Measurements from ENCODE around the gene NEUROD4.
"Not testable (repeated sequence)": the region's sequence is repeated elsewhere in the genome, so short reads cannot be mapped to it uniquely, and the experiment has no call there.

The NEUROD4 gene

GRCh38 chr12:55019784-55020183 lies at the start of gene NEUROD4:
Gene NEUROD4 (plus strand): TSS chr12:55019974. CDS start chr12:55026440, 6,466 bp downstream.
- DNase-seq: no peak

GRCh38 chr12:54970741-54971140 lies 49.0 kb upstream of the NEUROD4 start:
- no peak for DNase-seq

GRCh38 chr12:54973556-54973955 lies 46.2 kb upstream of the NEUROD4 start:
- no peak for DNase-seq

GRCh38 chr12:54974279-54974678 lies 45.5 kb upstream of the NEUROD4 start:
- no peak for DNase-seq

GRCh38 chr12:54975272-54975671 lies 44.5 kb upstream of the NEUROD4 start:
- no peak for DNase-seq

GRCh38 chr12:54975875-54976274 lies 43.9 kb upstream of the NEUROD4 start:
- no peak for DNase-seq

DNA sequence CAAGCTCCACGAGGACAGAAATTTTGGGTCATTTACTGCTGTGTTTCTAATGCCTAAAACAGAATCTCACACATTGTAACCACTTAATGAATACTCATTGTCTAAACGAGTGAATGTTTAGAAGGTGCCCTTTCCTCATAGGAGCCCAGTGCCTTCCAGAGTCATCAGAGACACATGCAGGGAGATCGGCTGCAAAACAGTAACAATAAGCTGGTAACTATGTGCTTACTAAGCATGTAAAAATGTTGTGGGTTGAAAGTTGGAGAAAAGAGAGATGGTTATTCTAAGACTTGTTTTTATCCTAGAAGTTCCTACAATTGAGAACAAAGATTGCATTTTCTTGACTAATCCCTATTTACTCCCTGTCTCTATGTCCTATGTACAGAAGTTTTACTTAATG lies 42.6 kb upstream of the NEUROD4 start:
- no peak for DNase-seq

- DNase-seq: no peak
Measured at GRCh38 chr12:54977857-54978256, 41.9 kb upstream of the NEUROD4 start.

- DNase-seq: no peak
Measured at GRCh38 chr12:54980341-54980740, 39.4 kb upstream of the NEUROD4 start.

DNA sequence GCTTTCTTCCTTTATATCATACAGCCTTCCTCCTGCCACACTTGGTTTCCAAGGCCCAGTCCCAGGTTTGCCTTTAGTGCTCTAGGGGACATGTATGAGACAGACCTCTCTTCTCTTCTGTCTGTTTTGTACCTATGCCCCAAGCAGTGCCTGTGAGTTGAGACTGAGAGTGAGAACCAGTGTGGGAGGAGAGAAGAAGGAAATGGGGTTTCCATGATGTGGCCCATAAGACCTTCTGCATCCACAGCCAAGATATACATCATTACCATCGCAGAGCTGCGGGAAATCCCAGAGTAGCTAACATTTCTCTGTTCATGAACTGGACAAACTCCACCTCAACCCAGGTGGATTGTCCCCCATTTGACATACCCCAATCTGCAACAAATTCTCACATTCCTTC lies 38.0 kb upstream of the NEUROD4 start:
- DNase-seq: no peak

GRCh38 chr12:54983536-54984101 lies 36.2 kb upstream of the NEUROD4 start:
- DNase-seq: no peak

DNA sequence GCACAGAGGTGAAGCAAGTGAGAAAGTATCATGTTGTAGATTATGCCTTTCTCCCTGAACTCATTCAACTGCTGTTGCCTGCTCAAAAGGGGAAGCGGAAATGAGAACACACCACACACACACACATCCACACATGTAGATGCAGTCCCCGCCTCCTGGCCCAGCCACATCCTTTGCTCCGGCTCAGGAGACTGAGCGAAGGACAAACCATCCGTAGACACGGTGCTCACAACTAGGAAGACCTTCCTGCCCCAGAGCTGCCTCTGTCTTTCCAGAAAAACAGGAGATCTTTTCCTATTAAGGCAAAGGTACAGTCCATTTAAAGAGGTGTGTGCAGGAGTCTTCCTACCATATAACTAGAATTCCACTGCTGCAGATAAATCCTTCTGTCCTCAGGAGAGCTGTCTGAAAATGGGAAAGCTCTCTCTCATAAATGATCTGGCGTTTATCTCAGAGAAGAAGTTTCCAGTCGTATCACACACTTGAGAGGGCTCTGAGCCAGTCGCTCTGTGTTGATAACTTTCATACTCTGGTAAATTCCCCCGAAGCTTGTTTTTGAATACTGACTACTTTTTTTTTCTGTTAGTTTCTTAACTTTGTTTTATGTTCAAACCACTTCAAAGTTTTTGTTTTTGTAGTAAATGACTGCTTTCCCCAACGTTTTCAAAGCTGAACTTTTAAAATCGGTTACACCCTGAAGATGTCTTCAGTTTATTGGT lies 35.0 kb upstream of the NEUROD4 start, which contains the start of gene TESPA1:
Gene TESPA1 (minus strand): TSS at position 105 of the 719 bp plus-strand sequence. CDS start 10,200 bp downstream, outside the sequence.
- DNase-seq: no peak

DNA sequence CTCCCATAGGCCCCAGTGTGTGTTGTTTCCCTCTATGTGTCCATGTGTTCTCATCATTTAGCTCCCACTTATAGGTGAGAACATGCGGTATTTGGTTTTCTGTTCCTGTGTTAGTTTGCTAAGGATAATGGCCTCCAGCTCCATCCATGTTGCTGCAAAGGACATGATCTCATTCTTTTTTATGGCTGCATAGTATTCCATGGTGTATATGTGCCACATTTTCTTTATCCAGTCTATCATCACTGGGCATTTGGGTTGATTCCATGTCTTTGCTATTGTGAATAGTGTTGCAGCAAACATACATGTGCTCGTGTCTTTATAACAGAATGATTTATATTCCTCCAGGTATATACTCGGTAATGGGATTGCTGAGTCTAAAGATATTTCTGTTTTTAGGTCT lies 33.0 kb upstream of the NEUROD4 start:
- not testable (repeated sequence) for DNase-seq

DNA sequence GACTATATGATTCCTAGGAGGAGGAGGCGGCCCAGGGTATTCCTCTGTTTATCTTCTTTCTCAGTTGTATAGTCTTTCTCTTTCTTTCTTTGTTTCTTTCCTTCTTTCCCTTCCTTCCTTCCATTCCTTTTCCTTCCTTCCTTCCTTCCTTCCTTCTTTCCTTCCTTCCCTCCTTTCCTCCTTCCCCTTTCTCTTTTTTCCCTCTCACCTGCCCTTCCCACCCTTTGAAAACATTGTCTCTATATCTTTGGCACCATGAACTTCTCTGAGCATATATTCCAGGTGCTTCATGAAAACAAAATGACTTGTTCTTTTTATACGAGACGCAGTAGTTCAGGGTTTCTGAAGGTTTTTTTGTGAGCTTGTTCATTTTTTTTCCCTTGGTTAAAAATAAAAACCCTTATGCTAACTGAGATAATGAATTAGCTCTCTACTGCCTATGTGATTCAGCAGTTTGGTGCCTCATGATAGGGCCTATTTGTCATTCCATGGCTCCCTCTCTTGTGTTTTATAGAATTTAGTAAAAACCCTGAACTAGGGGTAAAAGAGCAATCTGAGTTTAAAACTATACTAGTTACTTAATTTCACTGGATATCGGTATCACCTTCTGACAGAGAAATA lies 32.1 kb upstream of the NEUROD4 start:
- DNase-seq: no peak

DNA sequence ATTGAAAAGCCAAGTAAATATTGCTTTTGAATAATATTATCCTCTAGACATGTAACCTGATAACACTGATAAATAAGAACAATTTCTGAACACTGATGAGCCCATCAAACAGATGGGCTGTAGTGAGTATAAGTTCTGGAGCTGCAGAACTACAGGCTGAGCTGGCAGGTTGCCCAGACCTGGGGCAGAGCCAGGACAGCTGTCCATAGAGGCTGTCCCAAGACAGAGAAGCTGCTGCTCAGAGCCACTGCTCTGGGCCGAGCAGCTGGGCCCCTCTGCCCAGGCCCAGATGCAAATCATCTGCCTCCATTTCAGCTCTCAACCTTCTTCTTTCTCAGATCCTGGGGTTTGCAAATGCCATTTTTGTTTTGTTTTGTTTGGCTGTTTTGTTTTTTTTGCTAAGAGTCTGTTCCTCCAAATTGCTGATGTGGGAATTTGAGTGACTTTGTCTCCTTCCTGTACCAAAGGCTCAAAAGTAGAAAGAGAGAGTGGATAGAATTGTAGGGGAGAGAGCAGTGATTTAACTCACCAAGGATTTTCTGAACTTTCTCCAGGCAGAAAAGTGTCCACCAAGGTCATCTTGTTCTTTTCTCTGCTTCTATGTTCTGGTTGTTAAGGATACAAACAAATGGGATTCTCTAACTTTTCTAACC lies 31.2 kb upstream of the NEUROD4 start:
- DNase-seq: peak; percentile 68

GRCh38 chr12:54989829-54990228 lies 29.9 kb upstream of the NEUROD4 start:
- no peak for DNase-seq

GRCh38 chr12:54991161-54991990 lies 28.4 kb upstream of the NEUROD4 start:
- DNase-seq: no peak

DNA sequence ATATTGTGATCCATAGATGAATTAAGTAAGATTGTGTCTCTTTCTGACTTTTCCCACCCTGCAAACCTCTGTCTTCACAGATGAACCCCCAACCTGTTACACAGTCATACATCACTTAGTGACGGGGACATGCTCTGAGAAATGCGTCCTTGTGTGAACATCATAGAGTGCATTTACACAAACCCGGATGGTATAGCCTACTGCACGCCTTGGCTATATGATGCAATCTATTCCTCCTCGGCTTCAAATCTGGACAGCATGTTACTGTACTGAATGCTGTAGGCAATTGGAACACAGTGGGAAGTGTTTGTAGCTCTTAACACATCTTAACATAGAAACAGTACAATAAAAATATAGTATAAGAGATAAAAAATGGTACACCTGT lies 27.8 kb upstream of the NEUROD4 start:
- no peak for DNase-seq

GRCh38 chr12:54993181-54993835 lies 26.5 kb upstream of the NEUROD4 start:
- DNase-seq: peak; percentile 76

DNA sequence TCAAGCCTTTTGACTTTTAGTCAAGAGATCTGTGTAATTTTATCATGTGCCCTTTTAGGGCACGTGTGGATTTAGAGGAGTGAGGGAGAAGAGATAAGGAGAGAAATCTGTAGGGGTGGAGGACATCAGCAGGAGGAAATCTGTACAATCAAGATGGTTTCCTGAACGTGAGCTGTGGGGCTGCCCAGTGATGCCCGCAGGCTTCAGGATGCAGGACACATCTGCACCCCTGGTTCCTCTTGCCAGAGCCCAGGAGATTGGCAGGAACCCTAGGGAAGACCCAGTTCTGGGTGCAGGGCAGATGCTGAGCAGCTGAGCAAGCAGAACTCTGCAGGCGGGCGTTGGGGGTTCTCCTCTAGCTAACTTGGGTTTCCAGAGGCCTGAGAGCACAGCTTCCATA lies 23.6 kb upstream of the NEUROD4 start:
- DNase-seq: no peak

DNA sequence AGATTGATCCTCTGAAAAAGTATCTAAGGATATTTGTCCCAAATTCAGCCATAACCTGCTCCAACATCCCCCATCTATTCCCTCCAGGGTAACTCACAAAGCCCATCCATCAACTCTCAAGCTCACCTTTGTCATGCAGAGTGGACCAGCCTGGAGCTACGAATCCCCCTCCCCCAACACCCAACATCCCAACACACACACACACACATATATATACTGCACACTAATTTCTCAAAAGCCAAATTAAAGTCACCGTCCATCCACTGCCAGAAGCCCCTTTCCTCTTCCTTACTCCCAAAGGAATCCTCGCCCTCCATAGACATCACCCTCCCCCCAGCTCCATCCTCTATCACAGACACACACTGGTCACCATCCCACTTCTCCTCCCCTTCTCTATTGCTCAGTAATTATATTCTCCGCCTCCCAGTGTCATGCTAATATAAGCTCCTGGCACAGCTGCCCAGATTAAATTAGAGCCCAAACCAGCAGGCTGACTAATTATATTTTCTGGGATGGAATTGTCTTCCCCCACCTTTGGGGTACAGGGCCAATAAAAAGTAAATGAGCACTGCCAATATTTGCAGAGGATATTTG lies 21.7 kb upstream of the NEUROD4 start:
- peak; percentile 14 for DNase-seq

All from NCI-H1092 treated with DMSO at 0.1 percent for 48 hours (cell line).